ENCODE results near the gene MMRN1.

Gene MMRN1

DNA sequence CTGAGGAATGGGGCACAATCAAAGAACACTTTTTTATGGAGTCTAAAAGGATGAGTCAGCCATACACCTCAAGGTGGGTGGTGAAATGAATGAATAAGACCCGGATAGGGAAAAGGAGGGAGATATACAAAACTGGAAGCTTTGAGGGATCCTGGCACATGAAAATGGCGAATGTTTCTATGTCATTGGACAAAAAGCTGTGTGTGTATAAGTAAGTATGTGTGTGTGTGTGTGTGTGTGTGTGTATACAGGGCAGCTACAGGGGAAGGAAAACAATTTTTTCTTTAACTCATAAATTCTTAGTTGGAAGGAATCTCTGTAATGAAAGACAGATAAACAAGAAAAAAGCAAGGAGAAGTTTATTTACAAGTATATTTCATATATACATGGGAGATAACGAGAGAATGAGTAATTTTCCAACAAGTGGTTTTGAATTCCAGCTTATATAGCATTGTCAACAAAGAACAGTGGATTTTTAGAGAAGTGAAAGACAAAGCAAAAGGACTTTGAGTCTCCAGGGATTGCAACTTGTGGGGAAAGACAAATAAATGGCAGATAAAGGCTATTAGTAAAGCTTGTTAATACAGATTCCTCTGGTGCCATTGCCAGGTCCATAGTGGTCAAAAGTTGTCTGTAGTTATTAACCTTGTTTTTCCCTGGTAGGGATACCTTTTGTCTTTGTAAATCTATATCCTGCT is 99.7 kb downstream of the MMRN1 start:
- DNase-seq (ENCODE audit: low read depth in 2 of 3, low spot score in 2 of 3), result no peak

DNA sequence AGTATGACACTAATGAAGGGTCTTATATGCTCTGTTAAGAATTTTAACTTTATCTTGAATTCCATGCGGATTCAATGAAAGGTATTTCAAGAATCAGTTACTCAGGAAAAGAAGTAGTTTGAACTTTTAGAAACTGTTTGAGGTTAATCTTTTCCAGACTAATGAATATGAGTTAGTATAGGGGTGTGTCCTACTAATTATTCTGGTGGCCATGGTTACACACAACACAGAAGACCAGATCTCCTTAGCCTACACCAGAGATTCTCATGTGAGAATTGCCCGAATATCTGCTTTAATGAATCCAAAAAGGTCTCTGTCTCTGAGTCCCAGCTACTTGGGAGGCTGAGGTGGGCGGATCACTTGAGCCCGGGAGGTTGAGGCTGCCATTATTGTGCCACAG is 100.4 kb downstream of the MMRN1 start:
- no peak for DNase-seq (ENCODE audit: low read depth in 2 of 3, low spot score in 2 of 3)

GRCh38 chr4:89995814-89996213 is 101.2 kb downstream of the MMRN1 start:
- no peak for DNase-seq (ENCODE audit: low read depth in 2 of 3, low spot score in 2 of 3)

- no peak for DNase-seq (ENCODE audit: low read depth in 2 of 3, low spot score in 2 of 3)
Measured at GRCh38 chr4:89997171-89997704, 102.6 kb downstream of the MMRN1 start.

DNA sequence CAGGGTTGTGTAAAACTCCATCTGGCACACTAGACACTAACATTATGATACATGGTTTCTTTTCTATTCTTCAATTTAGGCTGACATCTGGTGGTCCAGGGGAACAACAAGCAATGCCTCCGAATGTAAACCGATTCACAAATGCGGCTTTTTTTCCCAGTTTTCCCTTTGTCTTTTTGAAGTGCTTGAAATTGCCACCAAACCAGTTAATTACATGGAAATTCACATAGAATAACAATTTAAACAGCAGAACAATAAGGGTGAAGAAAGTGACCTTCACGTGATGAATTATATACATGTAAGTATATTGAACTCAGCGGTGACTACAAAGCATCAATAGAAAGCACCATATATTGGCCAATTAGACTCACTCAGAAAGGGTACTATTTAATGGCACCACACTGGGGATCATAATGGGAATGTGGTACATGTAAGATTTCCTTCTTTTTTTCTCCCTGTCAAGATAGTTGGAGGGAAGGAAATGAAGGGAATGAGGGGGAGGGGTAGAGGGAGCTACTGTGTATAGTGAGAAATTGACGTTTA is 103.9 kb downstream of the MMRN1 start:
- DNase-seq (ENCODE audit: low read depth in 2 of 3, low spot score in 2 of 3), result no peak

GRCh38 chr4:90001023-90001422 is 106.4 kb downstream of the MMRN1 start:
- no peak for DNase-seq (ENCODE audit: low read depth in 2 of 3, low spot score in 2 of 3)

- no peak for DNase-seq (ENCODE audit: low read depth in 2 of 3, low spot score in 2 of 3)
Measured at GRCh38 chr4:90002441-90003062, 107.9 kb downstream of the MMRN1 start.

Measured in activated CD8-positive, alpha-beta memory T cell treated with anti-CD3 and anti-CD28 coated beads for 48 hours (primary cell).